ENCODE results near the gene SMOC2. TPM values are rescaled to one million over a fixed set of nuclear protein-coding genes. Genes with fewer than 3 reads are reported as not detected.

SMOC2 gene
- total RNA-seq, 2 donors from 2014 or later, result 17.8 to 167 TPM

DNA sequence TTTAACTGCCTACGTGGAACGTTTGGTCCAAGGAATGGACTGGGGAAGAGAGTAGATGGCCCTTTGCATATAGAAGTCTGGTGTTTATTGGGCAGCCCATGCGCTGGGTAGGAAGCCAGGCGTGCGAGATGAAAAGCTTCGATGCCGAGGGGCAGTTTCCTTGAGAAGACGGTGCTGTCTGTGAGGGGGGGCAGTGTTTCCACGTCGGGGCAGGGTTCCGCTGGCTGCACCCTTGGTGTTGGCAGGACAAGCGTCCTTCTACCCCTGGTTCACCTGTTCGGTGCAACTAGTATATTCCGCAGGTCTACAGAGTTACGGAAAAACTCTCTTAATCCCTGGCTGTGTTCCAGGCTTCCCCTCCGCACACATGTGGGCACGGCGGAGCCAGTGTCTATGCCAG, 88.2 kb downstream of the SMOC2 start:
- no peak for TF ChIP-seq POLR2A (IDR thresholded peaks at IDR 0.05)
- TF ChIP-seq, protein P1, sequence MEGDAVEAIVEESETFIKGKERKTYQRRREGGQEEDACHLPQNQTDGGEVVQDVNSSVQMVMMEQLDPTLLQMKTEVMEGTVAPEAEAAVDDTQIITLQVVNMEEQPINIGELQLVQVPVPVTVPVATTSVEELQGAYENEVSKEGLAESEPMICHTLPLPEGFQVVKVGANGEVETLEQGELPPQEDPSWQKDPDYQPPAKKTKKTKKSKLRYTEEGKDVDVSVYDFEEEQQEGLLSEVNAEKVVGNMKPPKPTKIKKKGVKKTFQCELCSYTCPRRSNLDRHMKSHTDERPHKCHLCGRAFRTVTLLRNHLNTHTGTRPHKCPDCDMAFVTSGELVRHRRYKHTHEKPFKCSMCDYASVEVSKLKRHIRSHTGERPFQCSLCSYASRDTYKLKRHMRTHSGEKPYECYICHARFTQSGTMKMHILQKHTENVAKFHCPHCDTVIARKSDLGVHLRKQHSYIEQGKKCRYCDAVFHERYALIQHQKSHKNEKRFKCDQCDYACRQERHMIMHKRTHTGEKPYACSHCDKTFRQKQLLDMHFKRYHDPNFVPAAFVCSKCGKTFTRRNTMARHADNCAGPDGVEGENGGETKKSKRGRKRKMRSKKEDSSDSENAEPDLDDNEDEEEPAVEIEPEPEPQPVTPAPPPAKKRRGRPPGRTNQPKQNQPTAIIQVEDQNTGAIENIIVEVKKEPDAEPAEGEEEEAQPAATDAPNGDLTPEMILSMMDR (IDR thresholded peaks at IDR 0.05), result no peak
- TF ChIP-seq POLR2AphosphoS5 (IDR thresholded peaks at IDR 0.05), result no peak
- Histone ChIP-seq H3K4me3 (no peak overlapping the region), H3K36me3 (no peaks in the 10 kb centered on the region), H3K27me3 (replicated peaks; ENCODE audit: insufficient read depth) (no peaks in the 10 kb centered on the region), H3K4me1 (replicated peaks) (peaks cover 6% of the 10 kb centered on the region), H3K9me3 (no peaks in the 10 kb centered on the region), H3K27ac (no peak overlapping the region)
- DNase-seq (ENCODE audit: low spot score), result no peak
- WGBS, result 94% methylated on average over 18 of the region's 18 CpGs
- intact Hi-C loops (cut with DNase I), result no loop called here

DNA sequence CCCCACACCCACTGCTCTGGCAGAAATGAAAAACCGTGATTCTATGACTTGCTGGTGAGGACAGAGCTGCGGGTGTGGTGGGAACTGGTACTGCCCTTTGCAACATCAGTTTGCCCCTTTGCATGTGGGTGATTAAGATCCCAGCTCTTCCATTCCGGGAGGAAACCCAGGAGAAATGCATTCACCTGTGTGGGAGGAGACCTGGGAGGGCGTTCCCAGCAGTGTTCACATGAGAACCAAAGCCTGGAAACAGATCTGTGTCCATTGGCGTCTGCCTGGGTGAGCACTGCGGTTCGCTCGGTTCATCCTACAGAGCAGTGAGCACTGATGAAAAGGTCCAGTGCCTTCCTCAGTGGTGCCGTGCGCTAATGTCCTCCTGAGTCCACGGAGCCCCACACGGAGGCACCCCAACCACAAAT, 89.7 kb downstream of the SMOC2 start:
- H3K36me3 ChIP-seq, result no peaks in the 10 kb centered on the region

DNA sequence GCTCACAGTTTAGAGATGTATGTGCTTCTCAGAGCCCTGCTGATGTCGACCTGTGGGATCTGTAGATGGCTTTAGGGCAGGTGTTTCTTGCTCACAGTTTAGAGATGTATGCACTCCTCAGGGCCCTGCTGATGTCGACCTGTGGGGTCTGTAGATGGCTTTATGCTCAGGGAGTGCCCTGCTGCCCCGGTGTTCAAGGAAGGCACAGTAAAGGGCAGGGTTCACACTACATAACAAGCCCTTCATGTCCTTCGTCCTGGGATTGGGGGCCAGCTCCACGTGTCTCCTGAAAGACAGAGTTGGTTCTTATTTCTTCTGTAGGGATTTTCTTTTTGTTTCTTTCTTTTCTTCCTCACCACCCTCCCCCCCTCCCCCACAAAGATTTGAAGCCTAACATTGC, 91.1 kb downstream of the SMOC2 start:
- Histone ChIP-seq H3K9me3 (no peaks in the 10 kb centered on the region), H3K4me1 (replicated peaks) (peaks cover 4% of the 10 kb centered on the region), H3K36me3 (no peaks in the 10 kb centered on the region), H3K27ac (no peak overlapping the region), H3K4me3 (no peak overlapping the region), H3K27me3 (replicated peaks; ENCODE audit: insufficient read depth) (no peaks in the 10 kb centered on the region)
- TF ChIP-seq POLR2AphosphoS5 (IDR thresholded peaks at IDR 0.05), result no peak
- TF ChIP-seq, protein P1 (IDR thresholded peaks at IDR 0.05), result no peak
- no peak for TF ChIP-seq POLR2A (IDR thresholded peaks at IDR 0.05)
- intact Hi-C loops (cut with DNase I), result loop anchor here (10.0 kb wide), 1 partner anchor 157 kb away; no protein-coding TSS in a partner anchor
- 74% methylated on average over 5 of the region's 5 CpGs for WGBS
- no peak for DNase-seq (ENCODE audit: low spot score)

More for the DNA sequence above, 89.7 kb downstream of the SMOC2 start:
- no peak for DNase-seq (ENCODE audit: low spot score)
- Histone ChIP-seq H3K27ac (no peak overlapping the region), H3K9me3 (no peaks in the 10 kb centered on the region), H3K27me3 (replicated peaks; ENCODE audit: insufficient read depth) (no peaks in the 10 kb centered on the region), H3K4me1 (replicated peaks) (peaks cover 6% of the 10 kb centered on the region), H3K4me3 (no peak overlapping the region)
- WGBS, result 84% methylated on average over 12 of the region's 12 CpGs
- TF ChIP-seq, protein P1 (IDR thresholded peaks at IDR 0.05), result no peak
- no peak for TF ChIP-seq POLR2A (IDR thresholded peaks at IDR 0.05)
- TF ChIP-seq POLR2AphosphoS5 (IDR thresholded peaks at IDR 0.05), result no peak
- intact Hi-C loops (cut with DNase I), result loop anchor here (10.0 kb wide), 1 partner anchor 156 kb away; no protein-coding TSS in a partner anchor

DNA sequence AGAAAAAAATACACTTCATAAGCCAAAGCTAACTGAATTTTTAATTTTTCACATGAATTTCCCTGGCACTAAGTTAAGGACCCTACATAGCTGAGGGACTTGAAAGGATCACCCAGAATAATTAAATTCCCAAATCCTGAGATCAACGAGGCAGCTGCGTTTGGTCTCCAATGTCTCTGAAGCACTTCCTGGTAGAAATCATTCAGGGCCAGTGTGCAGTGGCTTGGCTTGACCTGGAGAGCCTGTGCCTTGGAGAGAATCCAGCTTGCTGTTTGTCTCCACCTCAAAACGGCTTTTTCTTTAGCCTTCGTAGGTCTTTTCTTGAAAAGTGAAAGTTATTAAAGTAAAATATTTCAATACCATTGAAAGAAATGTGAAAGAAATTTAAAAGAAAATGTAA, 92.4 kb downstream of the SMOC2 start:
- WGBS, result 39% methylated on average over 4 of the region's 4 CpGs
- DNase-seq (ENCODE audit: low spot score), result no peak
- H3K36me3 ChIP-seq, result no peaks in the 10 kb centered on the region
- H3K4me1 ChIP-seq (replicated peaks), result no peaks in the 10 kb centered on the region
- H3K27ac ChIP-seq, result peak overlapping the region in 1 of 2 donors; percentile 14
- TF ChIP-seq POLR2A (IDR thresholded peaks at IDR 0.05) (no peak), POLR2AphosphoS5 (IDR thresholded peaks at IDR 0.05) (no peak)
- TF ChIP-seq, protein P1 (IDR thresholded peaks at IDR 0.05), result no peak
- H3K4me3 ChIP-seq, result no peak overlapping the region
- intact Hi-C loops (cut with DNase I), result loop anchor here (10.0 kb wide), 1 partner anchor 159 kb away; no protein-coding TSS in a partner anchor
- H3K27me3 ChIP-seq (replicated peaks; ENCODE audit: insufficient read depth), result no peaks in the 10 kb centered on the region
- H3K9me3 ChIP-seq, result no peaks in the 10 kb centered on the region

DNA sequence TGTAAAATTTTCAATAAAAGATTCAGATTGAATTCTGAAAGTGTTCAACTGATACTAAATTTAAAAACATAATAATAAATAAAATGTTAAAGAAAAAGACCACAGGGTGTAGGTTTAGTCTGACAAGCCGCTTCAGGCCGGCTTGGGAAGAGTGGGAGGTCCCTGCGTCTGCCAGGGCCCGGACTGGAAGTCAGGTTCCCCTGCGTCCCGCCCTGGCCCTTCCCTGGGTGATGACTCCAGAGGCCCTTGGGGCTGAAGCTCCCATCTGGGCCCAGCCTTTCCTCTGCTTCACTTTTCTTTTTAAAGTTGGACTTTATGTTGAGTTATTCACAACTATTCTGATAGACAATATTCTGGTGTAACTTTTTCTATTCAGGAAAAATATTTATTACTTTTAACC, 93.3 kb downstream of the SMOC2 start:
- 88% methylated on average over 6 of the region's 6 CpGs for WGBS
- TF ChIP-seq, protein P1 (IDR thresholded peaks at IDR 0.05), result no peak
- no peak for TF ChIP-seq POLR2AphosphoS5 (IDR thresholded peaks at IDR 0.05)
- TF ChIP-seq POLR2A (IDR thresholded peaks at IDR 0.05), result no peak
- intact Hi-C loops (cut with DNase I), result loop anchor here (10.0 kb wide), 1 partner anchor 159 kb away; no protein-coding TSS in a partner anchor
- no peaks in the 10 kb centered on the region for H3K9me3 ChIP-seq
- no peaks in the 10 kb centered on the region for H3K36me3 ChIP-seq
- no peak overlapping the region for H3K27ac ChIP-seq
- no peaks in the 10 kb centered on the region for H3K4me1 ChIP-seq (replicated peaks)
- no peaks in the 10 kb centered on the region for H3K27me3 ChIP-seq (replicated peaks; ENCODE audit: insufficient read depth)
- no peak overlapping the region for H3K4me3 ChIP-seq
- no peak for DNase-seq (ENCODE audit: low spot score)

Data from prostate gland (tissue), 2 donors.